Spinal cord (tissue), 10 donors: ENCODE results near the gene CAMSAP2. TPM values are rescaled to one million over a fixed set of nuclear protein-coding genes. Genes with fewer than 3 reads are reported as not detected.
"Not testable (repeated sequence)": the region's sequence is repeated elsewhere in the genome, so short reads cannot be mapped to it uniquely, and the experiment has no call there.

Source experiments
- DNase-seq, 6 donors: peaks; one replicate each; pipeline versions ENCODE4 v3.0.0 to v3.0.0-alpha.2; 2013 to 2015; ENCODE audit warnings: low spot score in 6 of 6, low read depth in 4 of 6
- H3K27ac ChIP-seq: one replicate; pipeline ENCODE4 v1.5.1; 2013; ENCODE audit warnings: low read depth, low read length, control low read depth
- H3K27me3 ChIP-seq: one replicate; pipeline ENCODE4 v1.6.1; 2013; ENCODE audit warnings: low read length; ENCODE audit not compliant: control insufficient read depth, insufficient read depth
- H3K36me3 ChIP-seq: one replicate; pipeline ENCODE4 v1.6.1; 2013; ENCODE audit warnings: low read length; ENCODE audit not compliant: control insufficient read depth, insufficient read depth
- H3K4me1 ChIP-seq: one replicate; pipeline ENCODE4 v1.6.1; 2013; ENCODE audit warnings: low read length; ENCODE audit not compliant: control insufficient read depth, insufficient read depth
- H3K4me3 ChIP-seq: one replicate; pipeline ENCODE4 v1.5.1; 2013; ENCODE audit warnings: low read depth, low read length, control low read depth
- H3K9me3 ChIP-seq: one replicate; pipeline ENCODE4 v1.6.1; 2013; ENCODE audit warnings: low read length; ENCODE audit not compliant: control insufficient read depth, insufficient read depth
- WGBS: methylation state at CpG from one replicate; pipeline ENCODE4 v1.1.5; 2013; ENCODE audit warnings: missing lambda C conversion rate; ENCODE audit not compliant: insufficient coverage; 5-methylcytosine and 5-hydroxymethylcytosine counted together
- polyA plus RNA-seq, 2 donors: library from polyadenylated mRNA; unstranded; fragments of 120-200 nt; gene quantifications; one replicate each; pipeline ENCODE4 v1.2.1, GENCODE V29; 2013; ENCODE audit not compliant: insufficient read length in 2 of 2
- total RNA-seq, 2 donors: library from RNA; depleted of rRNA in 1 of 2; stranded (reverse); fragments of 120-200 nt in 1 of 2; fragments of >200 nt in 1 of 2; gene quantifications; one replicate each; pipeline versions ENCODE4 v1.2.3 to v1.2.4, GENCODE V29; 2013 to 2014
- donor health status: healthy.

The CAMSAP2 gene
- total and polyA plus RNA-seq, 4 donors, result 74.2 to 133 (median 93.5) TPM

DNA sequence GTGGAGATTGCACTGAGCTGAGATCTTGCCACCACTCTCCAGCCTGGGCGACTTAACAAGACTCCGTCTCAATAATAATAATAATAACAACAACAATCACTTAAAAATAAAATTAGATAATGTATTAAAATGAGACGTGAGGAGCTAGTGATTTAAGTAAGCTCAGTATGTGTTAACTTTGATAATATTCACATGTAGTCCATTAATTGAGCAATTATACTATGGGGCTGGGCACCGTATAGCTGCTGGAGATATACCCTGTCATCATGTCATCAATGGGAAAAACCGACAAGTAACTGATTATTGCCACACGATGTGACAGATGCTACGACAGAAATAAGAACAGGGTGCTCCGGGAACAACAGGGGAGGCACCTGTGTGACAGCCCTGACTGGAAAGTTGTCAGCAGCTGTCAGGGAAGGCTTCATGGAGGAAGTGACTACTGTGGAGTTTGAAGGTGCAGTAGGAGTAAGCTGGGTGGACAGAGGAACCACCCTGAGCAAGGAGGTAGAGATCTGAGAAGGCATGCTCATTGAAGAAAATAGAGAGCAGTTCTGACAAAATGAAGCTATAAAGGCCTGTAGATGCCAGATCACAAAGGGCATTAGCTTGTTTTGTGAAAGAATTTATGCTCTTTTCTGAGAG, 924 bp upstream of the CAMSAP2 start:
- H3K27me3 ChIP-seq, result no peaks in the 10 kb centered on the region
- 91% methylated on average over 5 of the region's 8 CpGs for WGBS
- no peaks in the 10 kb centered on the region for H3K36me3 ChIP-seq
- H3K27ac ChIP-seq, result peak overlapping the region; percentile 87
- no peak for DNase-seq
- H3K4me1 ChIP-seq, result no peaks in the 10 kb centered on the region
- no peaks in the 10 kb centered on the region for H3K9me3 ChIP-seq
- H3K4me3 ChIP-seq, result peak overlapping the region; percentile 86

- Histone ChIP-seq H3K27me3 (no peaks in the 10 kb centered on the region), H3K9me3 (no peaks in the 10 kb centered on the region), H3K36me3 (no peaks in the 10 kb centered on the region), H3K4me1 (no peaks in the 10 kb centered on the region), H3K27ac (peak overlapping the region; percentile 99), H3K4me3 (peak overlapping the region; percentile 86)
- DNase-seq, result peak in 4 of 6 donors; percentile 57 to 92 (median 84)
- WGBS, result under 1% methylated on average over 77 of the region's 80 CpGs
These were observed 407 bp downstream of the CAMSAP2 start for GRCh38 chr1:200738949-200739651.

GRCh38 chr1:200739702-200740570, 1.2 kb downstream of the CAMSAP2 start:
- H3K9me3 ChIP-seq, result no peaks in the 10 kb centered on the region
- no peaks in the 10 kb centered on the region for H3K4me1 ChIP-seq
- no peaks in the 10 kb centered on the region for H3K27me3 ChIP-seq
- peak overlapping the region; percentile 99 for H3K27ac ChIP-seq
- DNase-seq, result peak in 2 of 6 donors; percentile 67 to 82
- no peaks in the 10 kb centered on the region for H3K36me3 ChIP-seq
- peak overlapping the region; percentile 86 for H3K4me3 ChIP-seq
- WGBS, result 0% methylated on average over 6 of the region's 26 CpGs

DNA sequence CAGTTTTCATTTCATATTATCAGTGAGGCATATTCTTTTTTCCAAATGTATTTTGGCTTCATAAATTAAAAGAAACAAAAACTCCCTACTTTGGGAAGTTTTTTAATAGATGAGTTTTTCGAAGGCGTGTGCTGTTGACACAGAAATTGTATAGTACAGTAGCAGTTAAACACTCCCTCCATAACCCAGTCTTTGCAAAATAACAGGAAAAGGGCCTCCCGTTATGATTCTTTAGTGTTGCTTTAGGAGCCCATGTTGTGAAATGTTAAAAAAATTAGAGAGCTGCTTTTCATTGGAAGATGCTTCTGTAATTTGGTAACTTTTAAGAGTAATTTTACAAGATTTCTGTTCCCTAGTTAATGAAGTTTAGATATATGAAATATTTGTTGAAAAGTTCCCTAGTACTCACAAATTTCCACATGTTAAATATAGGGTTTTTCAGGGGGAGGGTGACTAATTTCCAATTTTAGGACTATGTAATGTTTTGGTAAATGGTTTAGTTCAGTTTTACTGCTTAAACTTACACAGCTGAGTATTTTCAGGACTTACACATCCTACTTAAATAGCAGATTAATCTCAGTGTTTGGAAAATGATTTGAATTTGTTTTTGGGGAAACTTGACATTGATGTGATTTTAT, 2.0 kb downstream of the CAMSAP2 start:
- Histone ChIP-seq H3K9me3 (no peaks in the 10 kb centered on the region), H3K4me3 (peak overlapping the region; percentile 86), H3K27ac (peak overlapping the region; percentile 22), H3K36me3 (no peaks in the 10 kb centered on the region), H3K27me3 (no peaks in the 10 kb centered on the region), H3K4me1 (no peaks in the 10 kb centered on the region)
- DNase-seq, result peak in 1 of 6 donors; percentile 20
- WGBS, result no CpG with 5 or more reads among the region's 3 CpGs

DNA sequence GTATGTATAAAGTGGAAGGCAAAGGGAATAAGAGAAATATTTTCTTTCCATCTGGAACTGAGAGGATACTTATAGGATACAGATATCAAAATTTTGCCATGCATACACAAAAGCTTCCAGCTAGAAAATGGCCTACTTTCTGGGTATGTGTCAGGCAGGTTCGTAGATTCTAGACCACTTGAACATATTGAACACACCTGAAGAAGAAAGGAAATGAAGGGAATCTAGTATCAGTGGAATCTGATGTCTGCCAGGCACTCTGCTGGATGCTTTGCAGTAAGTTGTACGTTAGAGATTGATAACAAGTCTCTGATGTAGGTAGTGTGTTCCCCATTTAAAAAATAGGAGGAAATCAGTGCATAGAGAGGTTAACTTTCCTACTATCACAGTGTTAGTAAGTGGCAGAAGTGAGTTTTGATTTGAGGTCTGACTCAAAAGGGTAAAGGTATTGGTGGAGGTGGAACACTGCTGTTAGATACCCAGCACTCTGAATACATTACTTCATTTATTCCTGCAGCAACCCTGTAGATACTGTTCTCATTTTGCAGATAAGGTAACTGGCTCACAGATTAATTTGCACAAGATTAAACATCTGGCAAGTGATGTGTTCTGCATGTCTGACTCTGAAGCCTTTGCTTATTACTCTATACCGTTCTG, 3.0 kb downstream of the CAMSAP2 start:
- peak in 1 of 6 donors; percentile 64 for DNase-seq
- Histone ChIP-seq H3K27me3 (no peaks in the 10 kb centered on the region), H3K4me3 (peak overlapping the region; percentile 86), H3K36me3 (peaks cover under 1% of the 10 kb centered on the region), H3K4me1 (no peaks in the 10 kb centered on the region), H3K9me3 (no peaks in the 10 kb centered on the region), H3K27ac (no peak overlapping the region)
- WGBS, result 0% methylated on average over 1 of the region's 3 CpGs

- Histone ChIP-seq H3K4me1 (peaks cover 2% of the 10 kb centered on the region), H3K4me3 (no peak overlapping the region), H3K27ac (no peak overlapping the region), H3K27me3 (no peaks in the 10 kb centered on the region), H3K9me3 (no peaks in the 10 kb centered on the region), H3K36me3 (peaks cover 8% of the 10 kb centered on the region)
- no peak for DNase-seq
- 91% methylated on average over 1 of the region's 1 CpG for WGBS
These were observed 5.5 kb downstream of the CAMSAP2 start for GRCh38 chr1:200744143-200744542.

GRCh38 chr1:200749090-200749489, 10.4 kb downstream of the CAMSAP2 start:
- Histone ChIP-seq H3K36me3 (peaks cover 8% of the 10 kb centered on the region), H3K9me3 (no peaks in the 10 kb centered on the region), H3K27ac (no peak overlapping the region), H3K4me1 (peaks cover 6% of the 10 kb centered on the region), H3K4me3 (no peak overlapping the region), H3K27me3 (no peaks in the 10 kb centered on the region)
- DNase-seq, result peak in 1 of 6 donors; percentile 47

- H3K4me3 ChIP-seq, DNase-seq, H3K27ac ChIP-seq, H3K36me3 ChIP-seq, H3K4me1 ChIP-seq, H3K27me3 ChIP-seq, H3K9me3 ChIP-seq: not testable (repeated sequence)
- WGBS, result 100% methylated on average over 1 of the region's 10 CpGs
These were observed 12.1 kb downstream of the CAMSAP2 start for GRCh38 chr1:200750749-200751148.

GRCh38 chr1:200751717-200752116, 13.0 kb downstream of the CAMSAP2 start:
- no peak overlapping the region for H3K4me3 ChIP-seq
- 84% methylated on average over 2 of the region's 2 CpGs for WGBS
- peaks cover 7% of the 10 kb centered on the region for H3K36me3 ChIP-seq
- H3K27me3 ChIP-seq, result no peaks in the 10 kb centered on the region
- H3K4me1 ChIP-seq, result peaks cover 6% of the 10 kb centered on the region
- peak in 1 of 6 donors; percentile 66 for DNase-seq
- no peak overlapping the region for H3K27ac ChIP-seq
- H3K9me3 ChIP-seq, result no peaks in the 10 kb centered on the region
